NCI-H128 (cell line): ENCODE data around the gene GLI3.
"Not testable (repeated sequence)": the region's sequence is repeated elsewhere in the genome, so short reads cannot be mapped to it uniquely, and the experiment has no call there.

ENCODE experiments used
- DNase-seq: peaks from one replicate; lab custom pipeline; 2025; ENCODE audit not compliant: unreplicated experiment; lab: John Stamatoyannopoulos, UW

Gene GLI3

DNA sequence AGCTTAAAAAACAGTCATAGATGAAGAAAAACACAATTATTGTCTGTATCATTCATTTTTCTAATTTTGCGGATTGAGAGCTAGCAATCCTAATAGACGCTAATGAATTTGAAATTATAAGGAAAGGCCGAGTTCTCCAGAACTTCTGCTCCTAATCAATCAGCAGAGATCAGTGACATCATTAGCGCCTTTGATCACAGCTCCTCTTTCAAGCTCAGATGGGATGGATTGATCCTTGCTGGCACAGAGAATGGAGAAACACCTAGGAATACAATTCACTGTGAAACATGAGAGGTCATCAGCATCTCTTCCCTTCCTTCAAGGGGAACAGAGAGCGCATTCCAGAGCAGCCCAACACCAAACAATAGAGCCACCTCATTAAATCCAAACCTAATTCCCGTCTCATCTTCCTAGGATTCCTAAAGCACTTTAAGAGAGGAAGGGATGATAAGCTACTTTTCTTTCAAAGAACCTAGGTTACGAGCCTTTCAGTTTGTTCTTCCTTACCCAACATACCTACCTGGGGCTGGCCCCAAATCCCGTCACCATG, 24.4 kb downstream of the GLI3 start:
- DNase-seq = no peak

DNA sequence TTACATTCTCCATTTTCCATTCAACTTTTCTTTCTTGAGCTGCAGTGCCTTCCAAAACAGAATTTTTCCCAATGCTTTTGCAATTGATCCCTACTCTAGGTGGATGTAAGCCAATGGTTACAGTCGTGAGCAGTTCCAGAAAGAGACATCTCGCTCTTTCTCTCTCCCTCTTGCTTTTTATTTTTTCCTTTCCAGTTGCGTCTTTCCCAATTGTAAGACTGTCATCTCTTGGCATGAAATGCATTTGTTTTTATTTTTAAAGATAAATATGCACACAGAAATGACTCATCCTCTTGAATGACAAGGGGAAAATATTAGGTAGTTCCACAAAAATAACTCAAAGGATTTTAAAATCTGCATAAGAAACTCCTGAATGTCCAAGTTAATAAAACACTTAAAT, 25.1 kb downstream of the GLI3 start:
- no peak for DNase-seq

DNA sequence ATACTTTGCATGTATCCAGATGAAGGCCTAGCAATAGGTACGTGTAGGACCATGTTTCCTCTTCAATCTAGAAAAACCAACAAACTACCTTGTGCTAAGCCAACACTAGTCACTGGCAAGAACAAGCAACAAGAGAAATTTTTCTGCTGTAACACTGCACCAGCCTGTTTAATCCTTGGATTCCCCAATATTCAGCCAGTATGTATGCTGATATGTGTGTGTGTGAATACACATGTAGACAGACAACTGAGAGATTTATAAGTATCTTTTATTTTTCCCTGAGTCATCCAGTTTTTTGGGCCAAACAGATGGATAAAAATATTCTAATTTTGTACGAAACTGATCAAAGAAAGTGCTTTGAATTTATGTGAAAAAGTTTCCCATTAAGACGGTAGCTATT, 26.2 kb downstream of the GLI3 start:
- no peak for DNase-seq

DNA sequence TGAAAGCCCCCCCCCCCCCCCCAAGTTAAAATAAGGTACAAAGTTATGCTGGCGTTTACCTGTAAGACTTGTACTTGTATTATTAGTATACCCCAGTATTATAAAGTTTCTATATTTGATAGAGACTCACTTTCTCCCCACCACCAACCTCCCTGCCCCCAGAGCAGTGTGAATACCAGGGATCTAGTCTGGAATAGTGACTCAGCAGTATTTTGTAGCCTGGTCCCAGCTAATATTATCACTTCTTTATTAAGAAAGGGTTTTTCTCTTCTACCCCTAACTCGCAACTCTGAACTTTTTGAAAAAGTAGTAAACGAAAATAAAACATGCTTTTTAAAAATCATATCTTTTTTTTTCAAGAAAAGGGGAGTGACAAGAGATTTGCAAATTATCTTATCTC, 26.7 kb downstream of the GLI3 start:
- DNase-seq = no peak

DNA sequence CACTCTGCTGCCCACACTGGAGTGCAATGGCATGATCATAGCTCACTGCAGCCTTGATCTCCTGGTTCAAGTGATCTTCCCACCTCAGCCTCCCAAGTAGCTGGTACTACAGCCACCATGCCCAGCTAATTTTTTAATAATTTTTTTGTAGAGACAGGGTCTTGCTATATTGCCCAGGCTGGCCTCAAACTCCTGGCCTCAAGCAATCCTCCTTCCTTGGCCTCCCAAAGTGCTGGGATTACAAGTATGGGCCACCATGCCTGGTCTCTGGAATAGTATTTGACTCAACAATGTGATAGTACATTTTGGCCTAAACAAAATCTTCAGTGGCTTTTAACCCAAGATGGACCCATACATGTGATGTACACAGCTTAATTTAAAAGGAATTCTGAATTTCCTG, 27.9 kb downstream of the GLI3 start:
- not testable (repeated sequence) for DNase-seq

DNA sequence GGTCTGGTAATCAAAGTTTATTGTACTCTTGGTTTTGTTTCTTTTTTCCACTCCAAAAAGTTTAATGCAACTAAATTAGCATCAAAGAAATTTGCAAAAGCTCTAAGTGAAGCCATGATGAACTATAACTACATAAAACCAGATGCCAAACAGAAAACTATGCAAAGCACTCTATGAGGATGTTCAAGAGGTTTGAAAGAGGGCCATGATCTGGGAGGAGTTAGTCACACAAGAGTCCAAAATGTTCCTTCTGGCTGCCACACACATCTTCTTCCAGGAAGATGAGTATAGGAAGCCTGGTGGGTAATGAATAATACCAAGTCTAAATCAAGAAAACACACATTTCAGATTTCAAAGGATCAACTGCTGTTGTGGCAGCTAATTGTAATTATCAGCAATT, 28.4 kb downstream of the GLI3 start:
- no peak for DNase-seq

DNA sequence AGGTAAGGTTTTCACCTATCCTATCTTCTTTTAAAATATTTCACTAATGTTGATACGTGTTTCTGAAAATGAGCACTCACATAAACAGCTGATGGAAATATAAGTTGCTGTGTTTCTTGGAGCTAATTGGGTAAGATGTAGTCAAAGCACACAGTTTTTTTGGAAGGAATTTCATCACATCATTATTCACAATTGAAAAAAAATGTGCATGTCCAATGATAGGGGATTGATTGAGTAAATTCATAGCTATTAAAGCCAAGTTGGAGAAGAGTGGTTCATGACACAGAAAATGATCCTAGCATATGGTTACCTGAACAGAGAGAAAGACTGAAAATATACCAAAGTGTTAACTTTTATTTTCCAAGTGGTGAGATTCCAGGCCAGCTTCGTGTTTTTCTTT, 29.6 kb downstream of the GLI3 start:
- no peak for DNase-seq

DNA sequence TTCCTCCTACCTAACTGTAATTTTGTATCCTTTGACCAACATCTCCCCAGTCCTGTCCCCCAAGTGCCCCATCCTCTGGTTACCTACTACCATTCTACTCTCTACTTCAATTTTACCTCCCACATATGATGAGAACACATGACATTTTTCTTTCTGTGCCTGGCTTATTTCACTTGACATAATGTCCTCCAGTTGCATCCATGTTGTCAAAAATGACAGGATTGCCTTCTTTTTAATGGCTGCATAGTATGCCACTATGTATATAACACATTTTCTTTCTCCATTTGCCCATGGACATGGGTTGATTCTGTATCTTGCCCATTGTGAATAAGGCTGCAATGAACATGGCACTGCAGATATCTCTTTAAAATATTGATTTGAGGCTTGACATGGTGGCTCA, 33.7 kb downstream of the GLI3 start:
- no peak for DNase-seq

- no peak for DNase-seq
Measured at GRCh38 chr7:42202601-42203000, 34.4 kb downstream of the GLI3 start.

GRCh38 chr7:42198974-42199668, 37.9 kb downstream of the GLI3 start:
- DNase-seq = no peak

DNA sequence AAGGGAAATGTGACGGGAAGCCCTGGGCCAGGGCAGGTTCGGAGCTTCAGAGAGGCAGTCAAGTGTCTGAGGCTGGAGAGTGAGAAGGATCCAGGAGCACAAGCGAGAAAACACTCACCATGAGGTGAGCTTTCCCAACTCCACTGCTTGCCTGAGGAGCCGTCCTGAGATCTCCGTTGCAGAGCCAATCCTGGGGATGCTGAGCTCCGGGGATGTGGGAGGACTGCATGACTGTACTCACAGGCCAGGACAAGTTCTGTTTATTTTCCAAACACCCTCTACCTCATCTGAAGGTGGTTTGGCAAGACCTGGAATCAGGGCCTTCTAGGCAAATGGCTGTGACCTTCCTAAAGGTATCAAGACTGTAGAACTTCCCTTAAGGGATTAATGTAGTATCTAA, 38.7 kb downstream of the GLI3 start:
- no peak for DNase-seq

DNA sequence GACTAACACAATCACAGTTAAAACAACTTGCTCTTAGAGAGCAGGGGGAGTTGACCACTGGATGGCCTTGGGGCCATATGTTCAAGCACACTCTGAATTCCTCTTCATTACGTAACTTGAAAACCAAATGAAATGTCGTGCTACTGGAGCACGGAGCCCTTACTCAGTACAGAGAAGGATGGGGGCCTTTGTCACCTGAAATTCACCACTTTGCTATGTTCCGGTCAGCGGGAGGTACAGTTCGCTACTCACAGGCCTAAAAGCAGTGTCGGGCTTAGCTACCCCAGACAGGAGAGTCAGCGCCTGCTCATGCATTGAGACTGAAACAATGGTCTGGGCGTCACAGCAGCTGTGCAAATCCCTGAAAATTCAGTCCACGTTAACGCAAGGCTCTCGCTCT, 39.6 kb downstream of the GLI3 start:
- DNase-seq = no peak

DNA sequence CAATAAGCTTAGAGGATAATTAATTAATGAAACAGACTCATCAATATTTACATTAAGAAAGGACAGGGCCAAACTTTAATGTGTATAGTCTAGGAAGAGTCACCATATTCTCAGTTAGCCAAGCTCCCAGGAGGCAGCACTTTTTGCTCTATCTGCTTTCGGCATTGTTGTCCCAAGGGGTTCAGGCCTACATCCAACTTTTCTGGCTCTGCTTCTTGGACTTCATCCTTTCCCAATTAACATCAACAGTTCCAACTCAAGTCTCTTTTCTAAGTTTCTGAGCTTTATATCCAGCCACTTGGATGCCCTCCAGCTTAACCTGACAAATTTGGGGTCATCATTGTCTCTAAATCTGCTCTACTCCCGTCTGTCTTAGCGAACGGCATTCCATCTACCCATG, 42.8 kb downstream of the GLI3 start:
- DNase-seq = no peak

GRCh38 chr7:42193471-42194129, 43.4 kb downstream of the GLI3 start:
- no peak for DNase-seq

DNA sequence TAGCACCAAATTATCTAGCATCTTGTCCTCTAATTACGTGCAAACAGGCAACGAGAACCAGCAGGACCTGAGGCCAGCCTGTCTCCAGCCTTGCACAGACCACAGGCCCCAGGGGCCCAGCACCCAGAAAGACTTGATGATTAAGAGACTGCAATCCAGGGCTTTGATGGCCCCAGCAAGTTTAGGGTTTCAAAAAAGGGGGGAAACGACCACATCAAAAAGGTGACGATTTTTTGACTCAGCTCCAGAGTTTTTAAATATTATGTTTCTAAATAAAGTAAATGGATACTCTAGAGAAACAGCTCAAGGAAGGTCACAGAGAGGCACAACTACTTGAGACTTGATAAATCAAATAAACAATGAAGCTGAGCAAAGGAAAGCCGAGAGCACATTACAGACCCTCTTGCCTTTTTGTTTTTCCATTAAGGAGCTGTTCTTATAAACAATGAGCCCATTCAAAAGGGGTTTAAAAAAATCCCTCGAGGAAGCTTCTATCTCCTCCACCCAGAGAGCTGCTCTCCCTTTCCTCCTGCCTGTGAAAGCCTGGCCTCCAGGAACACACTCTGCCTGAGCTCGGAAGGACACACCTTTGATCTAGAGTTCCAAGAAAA, 44.1 kb downstream of the GLI3 start:
- DNase-seq = no peak

GRCh38 chr7:42192066-42192465, 44.9 kb downstream of the GLI3 start:
- DNase-seq = no peak

GRCh38 chr7:42189535-42189934, 47.5 kb downstream of the GLI3 start:
- DNase-seq = no peak

GRCh38 chr7:42186151-42186550, 50.9 kb downstream of the GLI3 start:
- no peak for DNase-seq

- no peak for DNase-seq
Measured at GRCh38 chr7:42185726-42186125, 51.3 kb downstream of the GLI3 start.

DNA sequence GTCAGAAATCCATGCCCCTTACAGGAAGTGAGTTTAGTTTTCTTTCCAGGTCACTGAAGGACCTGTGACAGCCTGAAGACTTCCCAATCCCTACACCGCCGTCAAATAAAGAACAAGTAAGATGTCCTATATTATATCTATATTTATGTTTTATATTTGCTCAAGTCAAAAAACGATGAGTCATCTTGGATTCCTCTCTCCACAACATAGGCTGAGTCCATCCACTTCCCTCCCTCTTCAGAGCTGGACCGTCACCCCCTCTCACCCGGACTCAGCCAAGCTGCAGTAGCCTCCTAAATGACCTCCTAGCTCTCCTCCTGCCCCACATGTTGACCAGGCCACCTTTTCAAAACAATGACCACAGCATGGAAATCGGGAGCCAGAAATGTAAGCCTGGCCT, 53.5 kb downstream of the GLI3 start:
- DNase-seq = no peak

DNA sequence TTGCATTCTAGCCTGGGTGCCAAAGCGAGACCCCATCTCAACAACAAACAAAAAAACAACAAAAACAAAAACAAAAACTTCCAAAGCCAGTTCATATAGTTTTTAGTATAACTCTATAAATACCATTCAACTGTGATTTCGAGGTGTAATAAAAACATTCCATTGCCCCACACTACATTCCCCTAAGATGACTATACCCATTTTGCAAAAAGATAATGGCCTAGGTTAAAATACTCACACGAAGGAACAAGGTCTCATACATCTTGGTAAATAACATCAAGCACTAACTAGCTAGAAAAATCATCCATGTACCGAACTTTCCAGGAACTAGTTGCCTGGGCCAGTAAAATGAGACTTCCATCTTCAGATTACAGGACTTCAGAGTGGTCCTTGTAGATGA, 55.4 kb downstream of the GLI3 start:
- DNase-seq = no peak

DNA sequence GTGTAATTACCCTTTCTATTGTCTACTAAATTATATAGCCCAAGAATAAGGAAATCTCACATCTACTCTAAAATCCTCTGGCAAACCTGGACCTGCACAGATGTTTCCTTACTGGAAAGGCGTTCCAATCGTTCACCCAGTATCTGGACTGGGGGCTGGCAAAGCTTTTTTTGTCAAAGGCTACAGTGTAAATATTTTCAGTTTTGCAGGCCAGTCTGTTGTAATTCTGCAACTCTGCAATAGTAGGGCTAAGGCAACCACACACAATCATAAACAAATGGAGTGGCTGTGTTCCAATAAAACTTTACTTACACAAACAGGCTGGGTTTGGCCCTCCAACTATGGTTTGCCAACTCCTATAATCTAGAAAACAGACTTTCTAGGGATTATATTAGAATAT, 56.2 kb downstream of the GLI3 start:
- no peak for DNase-seq
